ENCODE measurements around the gene ZRANB3.

- no peak for TF ChIP-seq CTCF (IDR thresholded peaks at IDR 0.05; ENCODE audit: insufficient read depth, low read depth, low read length)
- no peak for TF ChIP-seq EZH2 (IDR thresholded peaks at IDR 0.05; ENCODE audit: insufficient read depth, low read length)
Measured at GRCh38 chr2:135281379-135281778, 249.6 kb downstream of the ZRANB3 start.
